CD14-positive monocyte (primary cell): ENCODE results near the gene STK11. TPM values are rescaled to one million over a fixed set of nuclear protein-coding genes. Genes with fewer than 3 reads are reported as not detected.

ENCODE experiments used
- DNase-seq, 3 donors: peaks; one replicate each; pipeline ENCODE4 v3.0.0-alpha.2; 2011 to 2022
- H2AFZ ChIP-seq: 2 replicates; pipeline ENCODE4 v1.6.0; 2012; ENCODE audit warnings: mild to moderate bottlenecking, low read depth, low read length, inconsistent platforms; ENCODE audit not compliant: insufficient read depth, poor library complexity, severe bottlenecking
- H3K27ac ChIP-seq, 2 donors: 1 replicate in 1 of 2; 2 replicates in 1 of 2; pipeline ENCODE4 v1.5.1; 2012 to 2013; ENCODE audit warnings: low read length in 2 of 2, control low read depth in 1 of 2, inconsistent platforms in 1 of 2, low read depth in 1 of 2, mild to moderate bottlenecking in 1 of 2
- H3K27me3 ChIP-seq, 2 donors: one replicate each; pipeline versions ENCODE4 v1.6.0 to v1.6.1; 2011 to 2013; ENCODE audit warnings: low read length in 2 of 2; ENCODE audit not compliant: control insufficient read depth in 2 of 2, insufficient read depth in 2 of 2
- H3K36me3 ChIP-seq, 2 donors: replicated peaks in 1 of 2; 1 replicate in 1 of 2; 2 replicates in 1 of 2; pipeline versions ENCODE4 v1.5.1 to v1.6.1; 2012 to 2013; ENCODE audit warnings: low read length in 2 of 2, control low read depth in 1 of 2, inconsistent platforms in 1 of 2, mild to moderate bottlenecking in 1 of 2; ENCODE audit not compliant: insufficient read depth in 2 of 2, control insufficient read depth in 1 of 2
- H3K4me1 ChIP-seq, 2 donors: 1 replicate in 1 of 2; 2 replicates in 1 of 2; pipeline versions ENCODE4 v1.5.1 to v1.6.1; 2012 to 2013; ENCODE audit warnings: low read length in 2 of 2, control low read depth in 1 of 2, inconsistent platforms in 1 of 2, mild to moderate bottlenecking in 1 of 2, moderate library complexity in 1 of 2; ENCODE audit not compliant: insufficient read depth in 2 of 2, control insufficient read depth in 1 of 2
- H3K4me2 ChIP-seq: replicated peaks from 2 replicates; pipeline ENCODE3; 2012; ENCODE audit warnings: low read length, moderate library complexity, mild to moderate bottlenecking; ENCODE audit not compliant: poor library complexity, severe bottlenecking; ENCODE audit errors: extremely low read depth
- H3K4me3 ChIP-seq, 3 experiments: fragments of 200-600 bp in 1 of 3; sonication (generic) in 1 of 3; replicated peaks in 1 of 3; 1 replicate in 2 of 3; 2 replicates in 1 of 3; pipeline ENCODE4 v1.5.1; 2011 to 2013; ENCODE audit warnings: low read length in 3 of 3, mild to moderate bottlenecking in 3 of 3, control low read depth in 2 of 3, low read depth in 2 of 3, inconsistent platforms in 1 of 3, moderate library complexity in 1 of 3
- H3K79me2 ChIP-seq: 2 replicates; pipeline ENCODE4 v1.6.0; 2012; ENCODE audit warnings: mild to moderate bottlenecking, control low read depth, inconsistent platforms, low read length, moderate library complexity; ENCODE audit not compliant: insufficient read depth
- H3K9ac ChIP-seq: 2 replicates; pipeline ENCODE4 v1.6.0; 2017; ENCODE audit warnings: low read length, mild to moderate bottlenecking; ENCODE audit not compliant: insufficient read depth, poor library complexity, severe bottlenecking
- H3K9me3 ChIP-seq, 2 donors: replicated peaks in 1 of 2; 1 replicate in 1 of 2; 2 replicates in 1 of 2; pipeline versions ENCODE4 v1.5.1 to v1.6.1; 2012 to 2013; ENCODE audit warnings: low read length in 2 of 2, control low read depth in 1 of 2; ENCODE audit not compliant: control insufficient read depth in 1 of 2, insufficient read depth in 1 of 2
- H4K20me1 ChIP-seq: 2 replicates; pipeline ENCODE4 v1.6.0; 2012; ENCODE audit warnings: mild to moderate bottlenecking, low read length, control low read depth, moderate library complexity; ENCODE audit not compliant: insufficient read depth
- H3K27ac Mint-ChIP-seq, 7 donors: one replicate each; pipeline ENCODE4 v1.8.0; 2020; ENCODE audit warnings: mild to moderate bottlenecking in 7 of 7, mixed read lengths in 7 of 7, moderate library complexity in 6 of 7, inconsistent platforms in 2 of 7
- H3K27me3 Mint-ChIP-seq, 3 donors: one replicate each; pipeline ENCODE4 v1.8.0; 2021 to 2022; ENCODE audit warnings: low read depth in 3 of 3, mild to moderate bottlenecking in 3 of 3, mixed read lengths in 3 of 3, moderate library complexity in 3 of 3, inconsistent platforms in 1 of 3
- H3K36me3 Mint-ChIP-seq, 2 donors: one replicate each; pipeline ENCODE4 v1.8.0; 2020; ENCODE audit warnings: mixed read lengths in 2 of 2, inconsistent platforms in 1 of 2, mild to moderate bottlenecking in 1 of 2
- H3K4me1 Mint-ChIP-seq: one replicate; pipeline ENCODE4 v1.8.0; 2020; ENCODE audit warnings: mild to moderate bottlenecking, mixed read lengths
- H3K4me3 Mint-ChIP-seq, 2 donors: one replicate each; pipeline ENCODE4 v1.8.0; 2020; ENCODE audit warnings: mild to moderate bottlenecking in 2 of 2, mixed read lengths in 2 of 2, moderate library complexity in 1 of 2
- H3K9me3 Mint-ChIP-seq, 7 donors: one replicate each; pipeline ENCODE4 v1.8.0; 2020 to 2022; ENCODE audit warnings: mixed read lengths in 7 of 7, mild to moderate bottlenecking in 6 of 7, moderate library complexity in 6 of 7, inconsistent platforms in 2 of 7
- CTCF ChIP-seq: fragments of 200-600 bp; IDR thresholded peaks from one replicate; pipeline ENCODE4 v1.8.0; 2022; ENCODE audit warnings: antibody characterized with exemption, mild to moderate bottlenecking
- whole genome bisulfite sequencing: methylation state at CpG from one replicate; pipeline ENCODE4 v1.1.5; 2013; ENCODE audit warnings: missing lambda C conversion rate; ENCODE audit not compliant: insufficient coverage; 5-methylcytosine and 5-hydroxymethylcytosine counted together
- intact Hi-C, 2 donors: fragments of 100-400 bp; cut with micrococcal nuclease; formaldehyde crosslinking; loops; one replicate each; pipeline versions ENCODE4 v1.15.0 to v1.15.1; 2023
- polyA plus RNA-seq, 3 donors: library from polyadenylated mRNA; depleted of rRNA in 1 of 3; unstranded in 2 of 3; stranded (reverse) in 1 of 3; fragments of 300-500 nt in 2 of 3; fragments of >200 nt in 1 of 3; fragmentation: Illumina TruSeq in 2 of 3; gene quantifications; 1 replicate in 2 of 3; 2 replicates in 1 of 3; pipeline ENCODE4 v1.2.3, GENCODE V29; 2012 to 2021

Gene STK11
- polyA plus RNA-seq, 3 donors, result 6.2 to 72.1 (median 15.4) TPM

GRCh38 chr19:1219786-1220476 is 14.4 kb downstream of the STK11 start:
- Mint-ChIP-seq H3K27ac (no peak overlapping the region), H3K9me3 (no peaks in the 10 kb centered on the region), H3K27me3 (peaks cover 0 to 3% (median 1%) of the 10 kb centered on the region in 3 donors), H3K4me1 (no peaks in the 10 kb centered on the region), H3K36me3 (peaks cover 17 to 52% of the 10 kb centered on the region in 2 donors), H3K4me3 (no peak overlapping the region)
- H3K27me3 ChIP-seq, result no peaks in the 10 kb centered on the region
- 97% methylated on average over 19 of the region's 19 CpGs for WGBS
- peaks cover 46 to 67% of the 10 kb centered on the region in 2 donors for H3K36me3 ChIP-seq
- H4K20me1 ChIP-seq, result peaks cover 96% of the 10 kb centered on the region
- H3K9me3 ChIP-seq, result no peaks in the 10 kb centered on the region
- H3K4me1 ChIP-seq, result peaks cover under 1% of the 10 kb centered on the region in 2 donors
- H3K4me2 ChIP-seq, result no peak overlapping the region
- no peak overlapping the region for H3K27ac ChIP-seq
- no peak for TF ChIP-seq CTCF
- no peak overlapping the region for H3K9ac ChIP-seq
- peaks cover 42% of the 10 kb centered on the region for H3K79me2 ChIP-seq
- intact Hi-C loops, result no loop called here
- no peak overlapping the region for H2AFZ ChIP-seq
- no peak overlapping the region for H3K4me3 ChIP-seq
- no peak for DNase-seq

DNA sequence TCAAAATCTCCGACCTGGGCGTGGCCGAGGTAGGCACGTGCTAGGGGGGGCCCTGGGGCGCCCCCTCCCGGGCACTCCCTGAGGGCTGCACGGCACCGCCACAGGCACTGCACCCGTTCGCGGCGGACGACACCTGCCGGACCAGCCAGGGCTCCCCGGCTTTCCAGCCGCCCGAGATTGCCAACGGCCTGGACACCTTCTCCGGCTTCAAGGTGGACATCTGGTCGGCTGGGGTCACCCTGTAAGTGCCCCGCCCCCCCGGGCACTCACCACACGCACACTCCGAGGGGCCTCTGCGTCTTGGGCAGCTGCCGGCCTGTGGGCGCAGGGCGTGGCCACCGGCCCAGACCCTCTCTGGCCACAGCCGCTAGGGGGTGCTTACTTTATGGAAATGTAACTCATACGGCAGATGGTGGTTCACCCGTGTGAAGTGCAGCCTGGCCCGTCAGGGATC is 14.9 kb downstream of the STK11 start:
- WGBS, result 98% methylated on average over 31 of the region's 33 CpGs
- no peak overlapping the region for H2AFZ ChIP-seq
- Mint-ChIP-seq H3K27me3 (peaks cover 0 to 3% (median 2%) of the 10 kb centered on the region in 3 donors), H3K4me3 (no peak overlapping the region), H3K9me3 (no peaks in the 10 kb centered on the region), H3K36me3 (peaks cover 17 to 55% of the 10 kb centered on the region in 2 donors), H3K4me1 (no peaks in the 10 kb centered on the region), H3K27ac (no peak overlapping the region)
- no peak overlapping the region for H3K27ac ChIP-seq
- no peaks in the 10 kb centered on the region for H3K9me3 ChIP-seq
- no peak overlapping the region for H3K4me3 ChIP-seq
- no peaks in the 10 kb centered on the region for H3K4me1 ChIP-seq
- DNase-seq, result no peak
- H3K36me3 ChIP-seq, result peaks cover 46 to 68% of the 10 kb centered on the region in 2 donors
- H3K9ac ChIP-seq, result no peak overlapping the region
- TF ChIP-seq CTCF, result no peak
- H3K4me2 ChIP-seq, result no peak overlapping the region
- no peaks in the 10 kb centered on the region for H3K27me3 ChIP-seq
- H3K79me2 ChIP-seq, result peaks cover 37% of the 10 kb centered on the region
- intact Hi-C loops, result no loop called here
- peaks cover 95% of the 10 kb centered on the region for H4K20me1 ChIP-seq
